Measurements from ENCODE around the gene NSG1.

Gene NSG1

GRCh38 chr4:4439782-4440181 is 52.9 kb downstream of the NSG1 start:
- TF ChIP-seq ZFX (IDR thresholded peaks at IDR 0.05) (no peak), CTCF (conservative IDR thresholded peaks at IDR 0.05) (no peak)
- no peak overlapping the region for H3K27ac ChIP-seq

GRCh38 chr4:4440333-4441061 is 53.6 kb downstream of the NSG1 start:
- TF ChIP-seq CTCF (conservative IDR thresholded peaks at IDR 0.05) (no peak), ZFX (IDR thresholded peaks at IDR 0.05) (no peak)
- no peak overlapping the region for H3K27ac ChIP-seq

GRCh38 chr4:4443821-4444220 is 56.9 kb downstream of the NSG1 start:
- H3K27ac ChIP-seq: no peak overlapping the region
- TF ChIP-seq CTCF (conservative IDR thresholded peaks at IDR 0.05) (no peak), ZFX (IDR thresholded peaks at IDR 0.05) (no peak)

GRCh38 chr4:4446434-4446833 is 59.5 kb downstream of the NSG1 start:
- TF ChIP-seq ZFX (IDR thresholded peaks at IDR 0.05): no peak
- no peak for TF ChIP-seq CTCF (conservative IDR thresholded peaks at IDR 0.05)

GRCh38 chr4:4455210-4455865 is 68.4 kb downstream of the NSG1 start:
- no peak for TF ChIP-seq CTCF (conservative IDR thresholded peaks at IDR 0.05)
- H3K27ac ChIP-seq: no peak overlapping the region

More at GRCh38 chr4:4446434-4446833, 59.5 kb downstream of the NSG1 start:
- no peak overlapping the region for H3K27ac ChIP-seq

- H3K27ac ChIP-seq: no peak overlapping the region
- TF ChIP-seq CTCF (conservative IDR thresholded peaks at IDR 0.05): no peak
- TF ChIP-seq ZFX (IDR thresholded peaks at IDR 0.05): no peak
Measured at GRCh38 chr4:4456351-4456750, 69.4 kb downstream of the NSG1 start.

- H3K27ac ChIP-seq: no peak overlapping the region
- TF ChIP-seq ZFX (IDR thresholded peaks at IDR 0.05): no peak
- TF ChIP-seq CTCF (conservative IDR thresholded peaks at IDR 0.05): no peak
Measured at GRCh38 chr4:4456816-4457578, 70.1 kb downstream of the NSG1 start.

Measured in C4-2B (cell line).